CD14-positive monocyte (primary cell): Measurements from ENCODE around the gene COX7A2. TPM values are rescaled to one million over a fixed set of nuclear protein-coding genes. Genes with fewer than 3 reads are reported as not detected.

Experiments used
- DNase-seq, 3 donors: peaks; one replicate each; pipeline ENCODE4 v3.0.0-alpha.2; 2011 to 2022
- H2AFZ ChIP-seq: 2 replicates; pipeline ENCODE4 v1.6.0; 2012; ENCODE audit warnings: mild to moderate bottlenecking, low read depth, low read length, inconsistent platforms; ENCODE audit not compliant: insufficient read depth, poor library complexity, severe bottlenecking
- H3K27ac ChIP-seq, 2 donors: 1 replicate in 1 of 2; 2 replicates in 1 of 2; pipeline ENCODE4 v1.5.1; 2012 to 2013; ENCODE audit warnings: low read length in 2 of 2, control low read depth in 1 of 2, inconsistent platforms in 1 of 2, low read depth in 1 of 2, mild to moderate bottlenecking in 1 of 2
- H3K27me3 ChIP-seq, 2 donors: one replicate each; pipeline versions ENCODE4 v1.6.0 to v1.6.1; 2011 to 2013; ENCODE audit warnings: low read length in 2 of 2; ENCODE audit not compliant: control insufficient read depth in 2 of 2, insufficient read depth in 2 of 2
- H3K36me3 ChIP-seq, 2 donors: replicated peaks in 1 of 2; 1 replicate in 1 of 2; 2 replicates in 1 of 2; pipeline versions ENCODE4 v1.5.1 to v1.6.1; 2012 to 2013; ENCODE audit warnings: low read length in 2 of 2, control low read depth in 1 of 2, inconsistent platforms in 1 of 2, mild to moderate bottlenecking in 1 of 2; ENCODE audit not compliant: insufficient read depth in 2 of 2, control insufficient read depth in 1 of 2
- H3K4me1 ChIP-seq, 2 donors: 1 replicate in 1 of 2; 2 replicates in 1 of 2; pipeline versions ENCODE4 v1.5.1 to v1.6.1; 2012 to 2013; ENCODE audit warnings: low read length in 2 of 2, control low read depth in 1 of 2, inconsistent platforms in 1 of 2, mild to moderate bottlenecking in 1 of 2, moderate library complexity in 1 of 2; ENCODE audit not compliant: insufficient read depth in 2 of 2, control insufficient read depth in 1 of 2
- H3K4me2 ChIP-seq: replicated peaks from 2 replicates; pipeline ENCODE3; 2012; ENCODE audit warnings: low read length, moderate library complexity, mild to moderate bottlenecking; ENCODE audit not compliant: poor library complexity, severe bottlenecking; ENCODE audit errors: extremely low read depth
- H3K4me3 ChIP-seq, 3 experiments: fragments of 200-600 bp in 1 of 3; sonication (generic) in 1 of 3; replicated peaks in 1 of 3; 1 replicate in 2 of 3; 2 replicates in 1 of 3; pipeline ENCODE4 v1.5.1; 2011 to 2013; ENCODE audit warnings: low read length in 3 of 3, mild to moderate bottlenecking in 3 of 3, control low read depth in 2 of 3, low read depth in 2 of 3, inconsistent platforms in 1 of 3, moderate library complexity in 1 of 3
- H3K79me2 ChIP-seq: 2 replicates; pipeline ENCODE4 v1.6.0; 2012; ENCODE audit warnings: mild to moderate bottlenecking, control low read depth, inconsistent platforms, low read length, moderate library complexity; ENCODE audit not compliant: insufficient read depth
- H3K9ac ChIP-seq: 2 replicates; pipeline ENCODE4 v1.6.0; 2017; ENCODE audit warnings: low read length, mild to moderate bottlenecking; ENCODE audit not compliant: insufficient read depth, poor library complexity, severe bottlenecking
- H3K9me3 ChIP-seq, 2 donors: replicated peaks in 1 of 2; 1 replicate in 1 of 2; 2 replicates in 1 of 2; pipeline versions ENCODE4 v1.5.1 to v1.6.1; 2012 to 2013; ENCODE audit warnings: low read length in 2 of 2, control low read depth in 1 of 2; ENCODE audit not compliant: control insufficient read depth in 1 of 2, insufficient read depth in 1 of 2
- H4K20me1 ChIP-seq: 2 replicates; pipeline ENCODE4 v1.6.0; 2012; ENCODE audit warnings: mild to moderate bottlenecking, low read length, control low read depth, moderate library complexity; ENCODE audit not compliant: insufficient read depth
- H3K27ac Mint-ChIP-seq, 7 donors: one replicate each; pipeline ENCODE4 v1.8.0; 2020; ENCODE audit warnings: mild to moderate bottlenecking in 7 of 7, mixed read lengths in 7 of 7, moderate library complexity in 6 of 7, inconsistent platforms in 2 of 7
- H3K27me3 Mint-ChIP-seq, 3 donors: one replicate each; pipeline ENCODE4 v1.8.0; 2021 to 2022; ENCODE audit warnings: low read depth in 3 of 3, mild to moderate bottlenecking in 3 of 3, mixed read lengths in 3 of 3, moderate library complexity in 3 of 3, inconsistent platforms in 1 of 3
- H3K36me3 Mint-ChIP-seq, 2 donors: one replicate each; pipeline ENCODE4 v1.8.0; 2020; ENCODE audit warnings: mixed read lengths in 2 of 2, inconsistent platforms in 1 of 2, mild to moderate bottlenecking in 1 of 2
- H3K4me1 Mint-ChIP-seq: one replicate; pipeline ENCODE4 v1.8.0; 2020; ENCODE audit warnings: mild to moderate bottlenecking, mixed read lengths
- H3K4me3 Mint-ChIP-seq, 2 donors: one replicate each; pipeline ENCODE4 v1.8.0; 2020; ENCODE audit warnings: mild to moderate bottlenecking in 2 of 2, mixed read lengths in 2 of 2, moderate library complexity in 1 of 2
- H3K9me3 Mint-ChIP-seq, 7 donors: one replicate each; pipeline ENCODE4 v1.8.0; 2020 to 2022; ENCODE audit warnings: mixed read lengths in 7 of 7, mild to moderate bottlenecking in 6 of 7, moderate library complexity in 6 of 7, inconsistent platforms in 2 of 7
- WGBS: methylation state at CpG from one replicate; pipeline ENCODE4 v1.1.5; 2013; ENCODE audit warnings: missing lambda C conversion rate; ENCODE audit not compliant: insufficient coverage; 5-methylcytosine and 5-hydroxymethylcytosine counted together
- intact Hi-C, 2 donors: fragments of 100-400 bp; cut with micrococcal nuclease; formaldehyde crosslinking; loops; one replicate each; pipeline versions ENCODE4 v1.15.0 to v1.15.1; 2023
- polyA plus RNA-seq, 3 donors: library from polyadenylated mRNA; depleted of rRNA in 1 of 3; unstranded in 2 of 3; stranded (reverse) in 1 of 3; fragments of 300-500 nt in 2 of 3; fragments of >200 nt in 1 of 3; fragmentation: Illumina TruSeq in 2 of 3; gene quantifications; 1 replicate in 2 of 3; 2 replicates in 1 of 3; pipeline ENCODE4 v1.2.3, GENCODE V29; 2012 to 2021
- TF ChIP-seq, protein P1 (sequence below): fragments of 200-600 bp; IDR thresholded peaks from one replicate; pipeline ENCODE4 v1.8.0; 2022; ENCODE audit warnings: antibody characterized with exemption, mild to moderate bottlenecking

Gene COX7A2
- polyA plus RNA-seq, 3 donors = 175 to 846 (median 798) TPM

GRCh38 chr6:75224303-75224926 is 19.2 kb downstream of the COX7A2 start:
- Histone ChIP-seq H3K9ac (no peak overlapping the region), H4K20me1 (no peaks in the 10 kb centered on the region), H3K4me3 (no peak overlapping the region), H3K27me3 (peaks cover 0 to 2% of the 10 kb centered on the region in 2 donors), H2AFZ (no peak overlapping the region), H3K36me3 (no peaks in the 10 kb centered on the region), H3K4me2 (no peak overlapping the region), H3K9me3 (no peaks in the 10 kb centered on the region), H3K79me2 (no peaks in the 10 kb centered on the region), H3K27ac (no peak overlapping the region), H3K4me1 (no peaks in the 10 kb centered on the region)
- Mint-ChIP-seq H3K36me3 (no peaks in the 10 kb centered on the region), H3K4me3 (no peak overlapping the region), H3K4me1 (no peaks in the 10 kb centered on the region), H3K27ac (no peak overlapping the region), H3K27me3 (peaks cover 4 to 10% (median 8%) of the 10 kb centered on the region in 3 donors), H3K9me3 (no peaks in the 10 kb centered on the region)
- intact Hi-C loops = no loop called here
- TF ChIP-seq, protein P1, sequence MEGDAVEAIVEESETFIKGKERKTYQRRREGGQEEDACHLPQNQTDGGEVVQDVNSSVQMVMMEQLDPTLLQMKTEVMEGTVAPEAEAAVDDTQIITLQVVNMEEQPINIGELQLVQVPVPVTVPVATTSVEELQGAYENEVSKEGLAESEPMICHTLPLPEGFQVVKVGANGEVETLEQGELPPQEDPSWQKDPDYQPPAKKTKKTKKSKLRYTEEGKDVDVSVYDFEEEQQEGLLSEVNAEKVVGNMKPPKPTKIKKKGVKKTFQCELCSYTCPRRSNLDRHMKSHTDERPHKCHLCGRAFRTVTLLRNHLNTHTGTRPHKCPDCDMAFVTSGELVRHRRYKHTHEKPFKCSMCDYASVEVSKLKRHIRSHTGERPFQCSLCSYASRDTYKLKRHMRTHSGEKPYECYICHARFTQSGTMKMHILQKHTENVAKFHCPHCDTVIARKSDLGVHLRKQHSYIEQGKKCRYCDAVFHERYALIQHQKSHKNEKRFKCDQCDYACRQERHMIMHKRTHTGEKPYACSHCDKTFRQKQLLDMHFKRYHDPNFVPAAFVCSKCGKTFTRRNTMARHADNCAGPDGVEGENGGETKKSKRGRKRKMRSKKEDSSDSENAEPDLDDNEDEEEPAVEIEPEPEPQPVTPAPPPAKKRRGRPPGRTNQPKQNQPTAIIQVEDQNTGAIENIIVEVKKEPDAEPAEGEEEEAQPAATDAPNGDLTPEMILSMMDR = no peak
- DNase-seq = no peak
- WGBS = 95% methylated on average over 4 of the region's 6 CpGs

- Histone ChIP-seq H3K79me2 (no peaks in the 10 kb centered on the region), H3K9me3 (no peaks in the 10 kb centered on the region), H3K4me1 (no peaks in the 10 kb centered on the region), H3K27me3 (peaks cover 0 to 2% of the 10 kb centered on the region in 2 donors), H3K36me3 (no peaks in the 10 kb centered on the region), H3K4me2 (no peak overlapping the region), H3K4me3 (no peak overlapping the region), H3K27ac (no peak overlapping the region), H2AFZ (no peak overlapping the region), H3K9ac (no peak overlapping the region), H4K20me1 (no peaks in the 10 kb centered on the region)
- intact Hi-C loops = no loop called here
- Mint-ChIP-seq H3K4me1 (no peaks in the 10 kb centered on the region), H3K36me3 (no peaks in the 10 kb centered on the region), H3K4me3 (no peak overlapping the region), H3K27ac (no peak overlapping the region), H3K27me3 (peaks cover 6 to 11% (median 10%) of the 10 kb centered on the region in 3 donors), H3K9me3 (no peaks in the 10 kb centered on the region)
- TF ChIP-seq, protein P1 = no peak
- WGBS = 100% methylated on average over 1 of the region's 2 CpGs
- DNase-seq = no peak
Observed at GRCh38 chr6:75223428-75223827, 20.2 kb downstream of the COX7A2 start.
